Sciatic nerve (tissue), 2 donors: ENCODE results near the gene LYRM4. TPM values are rescaled to one million over a fixed set of nuclear protein-coding genes. Genes with fewer than 3 reads are reported as not detected.
"Not testable (repeated sequence)": the region's sequence is repeated elsewhere in the genome, so short reads cannot be mapped to it uniquely, and the experiment has no call there.

Experiments
- ATAC-seq: fragments of 200-7000 bp; cut with Tn5 transposase; one replicate; pipeline ENCODE4 v1.9.1; 2020; ENCODE audit warnings: mild to moderate bottlenecking, moderate library complexity
- DNase-seq: peaks from one replicate; pipeline ENCODE4 v3.0.0-alpha.2; 2020; ENCODE audit warnings: low spot score
- intact Hi-C: fragments of 100-400 bp; cut with DNase I; formaldehyde crosslinking; loops from one replicate; pipeline ENCODE4 v1.14.2; 2022
- total RNA-seq: library from RNA; stranded (reverse); fragmentation: NEBNext Ultra II Directional; extraction: Animal tissue kit (Norgen Biotek cat#: 25700); gene quantifications from one replicate; pipeline ENCODE4 v1.2.1, GENCODE V29; 2021
- donor health status: DM: no; HTN: no; CAD: no.
- donor health status: DM: no; HTN: no; CAD: no.

LYRM4 gene
- total RNA-seq, 1 donor from 2014 or later: 21.7 TPM

GRCh38 chr6:5136851-5137250 lies 123.9 kb downstream of the LYRM4 start:
- no peak for DNase-seq
- intact Hi-C loops: no loop called here
- ATAC-seq: no peak

GRCh38 chr6:5135788-5136376 lies 124.9 kb downstream of the LYRM4 start:
- no peak for ATAC-seq
- intact Hi-C loops: no loop called here
- DNase-seq: no peak

- DNase-seq (no peak), ATAC-seq (no peak)
- intact Hi-C loops: no loop called here
Measured at GRCh38 chr6:5133943-5134342, 126.8 kb downstream of the LYRM4 start.

- peak; percentile 95 for ATAC-seq
Measured at GRCh38 chr6:5132731-5133130, 128.0 kb downstream of the LYRM4 start.

GRCh38 chr6:5130135-5130866 lies 130.4 kb downstream of the LYRM4 start:
- intact Hi-C loops: no loop called here
- DNase-seq (no peak), ATAC-seq (no peak)

More at GRCh38 chr6:5132731-5133130, 128.0 kb downstream of the LYRM4 start:
- no peak for DNase-seq
- intact Hi-C loops: no loop called here

GRCh38 chr6:5128351-5128750 lies 132.4 kb downstream of the LYRM4 start:
- DNase-seq: no peak
- intact Hi-C loops: no loop called here
- ATAC-seq: no peak

- ATAC-seq (no peak), DNase-seq (no peak)
- intact Hi-C loops: no loop called here
Measured at GRCh38 chr6:5127106-5127687, 133.6 kb downstream of the LYRM4 start.

GRCh38 chr6:5126214-5126613 lies 134.5 kb downstream of the LYRM4 start:
- intact Hi-C loops: no loop called here
- no peak for DNase-seq
- ATAC-seq: no peak

GRCh38 chr6:5125152-5126006 lies 135.4 kb downstream of the LYRM4 start:
- intact Hi-C loops: no loop called here
- ATAC-seq: no peak
- DNase-seq: no peak

GRCh38 chr6:5124526-5124925 lies 136.2 kb downstream of the LYRM4 start:
- intact Hi-C loops: loop anchor here (5.0 kb wide), 1 partner anchor 1508 kb away; no protein-coding TSS in a partner anchor
- ATAC-seq (no peak), DNase-seq (no peak)

- ATAC-seq: no peak
- DNase-seq: no peak
- intact Hi-C loops: loop anchor here (5.0 kb wide), 1 partner anchor 1509 kb away; no protein-coding TSS in a partner anchor
Measured at GRCh38 chr6:5123296-5124143, 137.2 kb downstream of the LYRM4 start.

GRCh38 chr6:5122504-5123112 lies 138.1 kb downstream of the LYRM4 start:
- DNase-seq: no peak
- ATAC-seq: no peak
- intact Hi-C loops: loop anchor here (5.0 kb wide), 1 partner anchor 1510 kb away; no protein-coding TSS in a partner anchor

GRCh38 chr6:5121956-5122355 lies 138.8 kb downstream of the LYRM4 start:
- ATAC-seq (no peak), DNase-seq (no peak)
- intact Hi-C loops: loop anchor here (5.0 kb wide), 1 partner anchor 1510 kb away; no protein-coding TSS in a partner anchor

- intact Hi-C loops: loop anchor here (5.0 kb wide), 1 partner anchor 1511 kb away; no protein-coding TSS in a partner anchor
- no peak for DNase-seq
- ATAC-seq: no peak
Measured at GRCh38 chr6:5121479-5121878, 139.3 kb downstream of the LYRM4 start.

- not testable (repeated sequence) for DNase-seq, ATAC-seq
- intact Hi-C loops: loop anchor here (5.0 kb wide), 1 partner anchor 1512 kb away; no protein-coding TSS in a partner anchor
Measured at GRCh38 chr6:5120543-5120942, 140.2 kb downstream of the LYRM4 start.

GRCh38 chr6:5120011-5120410 lies 140.7 kb downstream of the LYRM4 start:
- no peak for DNase-seq
- intact Hi-C loops: loop anchor here (5.0 kb wide), 1 partner anchor 1512 kb away; no protein-coding TSS in a partner anchor
- no peak for ATAC-seq

- no peak for ATAC-seq
Measured at GRCh38 chr6:5119090-5119951, 141.4 kb downstream of the LYRM4 start.

More at GRCh38 chr6:5119090-5119951, 141.4 kb downstream of the LYRM4 start:
- intact Hi-C loops: no loop called here
- DNase-seq: no peak
